Measurements from ENCODE around the gene ZNF581.

ZNF581 gene

GRCh38 chr19:55636723-55637122 is 6.7 kb upstream of the ZNF581 start:
- TF ChIP-seq, protein P1, sequence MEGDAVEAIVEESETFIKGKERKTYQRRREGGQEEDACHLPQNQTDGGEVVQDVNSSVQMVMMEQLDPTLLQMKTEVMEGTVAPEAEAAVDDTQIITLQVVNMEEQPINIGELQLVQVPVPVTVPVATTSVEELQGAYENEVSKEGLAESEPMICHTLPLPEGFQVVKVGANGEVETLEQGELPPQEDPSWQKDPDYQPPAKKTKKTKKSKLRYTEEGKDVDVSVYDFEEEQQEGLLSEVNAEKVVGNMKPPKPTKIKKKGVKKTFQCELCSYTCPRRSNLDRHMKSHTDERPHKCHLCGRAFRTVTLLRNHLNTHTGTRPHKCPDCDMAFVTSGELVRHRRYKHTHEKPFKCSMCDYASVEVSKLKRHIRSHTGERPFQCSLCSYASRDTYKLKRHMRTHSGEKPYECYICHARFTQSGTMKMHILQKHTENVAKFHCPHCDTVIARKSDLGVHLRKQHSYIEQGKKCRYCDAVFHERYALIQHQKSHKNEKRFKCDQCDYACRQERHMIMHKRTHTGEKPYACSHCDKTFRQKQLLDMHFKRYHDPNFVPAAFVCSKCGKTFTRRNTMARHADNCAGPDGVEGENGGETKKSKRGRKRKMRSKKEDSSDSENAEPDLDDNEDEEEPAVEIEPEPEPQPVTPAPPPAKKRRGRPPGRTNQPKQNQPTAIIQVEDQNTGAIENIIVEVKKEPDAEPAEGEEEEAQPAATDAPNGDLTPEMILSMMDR (IDR thresholded peaks at IDR 0.05; ENCODE audit: insufficient read depth, low read length, missing control alignments) = no peak
- no peak for DNase-seq (ENCODE audit: low read depth, low spot score)
- 0 out of 2 replicates have a peak overlapping the region, but pooled peaks have one; percentile 10 for H3K4me3 ChIP-seq (ENCODE audit: low read depth, low read length)
- ChIA-PET POLR2A (interaction anchor here (0.8 to 1.6 kb wide), 2 partner anchors 12 to 506 kb away, joined by 3 to 5 read pairs; partner anchors contain the start of gene ZNF784), CTCF (interaction anchor here (1.1 to 9.1 kb wide), 6 partner anchors 10 to 122 kb away, joined by 4 to 74 read pairs (median 10); partner anchors contain the start of genes CCDC106, ZNF784 and ZNF865)

- CTCF ChIA-PET = interaction anchor here (0.6 to 9.1 kb wide), 7 partner anchors 12 to 496 kb away, joined by 3 to 74 read pairs (median 6); partner anchors contain the start of genes ZNF784 and ZNF865
- H3K4me3 ChIP-seq (ENCODE audit: low read depth, low read length) = no peak overlapping the region
- DNase-seq (ENCODE audit: low read depth, low spot score) = no peak
- TF ChIP-seq, protein P1 (IDR thresholded peaks at IDR 0.05; ENCODE audit: insufficient read depth, low read length, missing control alignments) = no peak
- POLR2A ChIA-PET = interaction anchor here (0.7 to 1.6 kb wide), 3 partner anchors 9 to 507 kb away, joined by 3 to 5 read pairs (median 3); partner anchors contain the start of gene ZNF784
Measured at GRCh38 chr19:55637534-55637933, 5.9 kb upstream of the ZNF581 start.

GRCh38 chr19:55638864-55639359 is 4.5 kb upstream of the ZNF581 start:
- DNase-seq (ENCODE audit: low read depth, low spot score) = no peak
- H3K4me3 ChIP-seq (ENCODE audit: low read depth, low read length) = no peak overlapping the region
- ChIA-PET CTCF (interaction anchor here (1.2 to 9.1 kb wide), 8 partner anchors 7 to 498 kb away, joined by 3 to 74 read pairs (median 5); partner anchors contain the start of genes U2AF2 and ZNF784), POLR2A (no interaction called here)
- TF ChIP-seq, protein P1 (IDR thresholded peaks at IDR 0.05; ENCODE audit: insufficient read depth, low read length, missing control alignments) = peak; percentile 30

GRCh38 chr19:55640043-55640576 is 3.3 kb upstream of the ZNF581 start:
- peak overlapping the region; percentile 74 for H3K4me3 ChIP-seq (ENCODE audit: low read depth, low read length)
- POLR2A ChIA-PET = interaction anchor here (0.6 kb wide), 1 partner anchor 152 kb away, joined by 3 read pairs; no protein-coding TSS in a partner anchor
- no peak for DNase-seq (ENCODE audit: low read depth, low spot score)
- CTCF ChIA-PET = interaction anchor here (1.2 to 2.1 kb wide), 3 partner anchors 9 to 130 kb away, joined by 3 to 7 read pairs (median 3); partner anchors contain the start of gene U2AF2
- TF ChIP-seq, protein P1 (IDR thresholded peaks at IDR 0.05; ENCODE audit: insufficient read depth, low read length, missing control alignments) = peak; percentile 71

GRCh38 chr19:55640577-55641425 is 2.6 kb upstream of the ZNF581 start, which contains the start of gene ZNF580:
Gene ZNF580 (plus strand): TSS chr19:55641002. CDS start chr19:55642509, 1,507 bp downstream.
- TF ChIP-seq, protein P1 (IDR thresholded peaks at IDR 0.05; ENCODE audit: insufficient read depth, low read length, missing control alignments) = no peak
- peak within 1 kb of the TSS; percentile 74 for H3K4me3 ChIP-seq (ENCODE audit: low read depth, low read length)
- POLR2A ChIA-PET = interaction anchor here (0.6 kb wide), 2 partner anchors 152 to 153 kb away, joined by 3 read pairs; no protein-coding TSS in a partner anchor
- CTCF ChIA-PET = interaction anchor here (1.4 to 2.1 kb wide), 2 partner anchors 9 to 14 kb away, joined by 3 to 7 read pairs; partner anchors contain the start of gene U2AF2
- no peak for DNase-seq (ENCODE audit: low read depth, low spot score)
